ENCODE data around the gene OPHN1. TPM values are rescaled to one million over a fixed set of nuclear protein-coding genes. Genes with fewer than 3 reads are reported as not detected.

OPHN1 gene
- total and polyA plus RNA-seq, 2 of the 13 experiments (the other 11 are each of a cell fraction or from before 2014, with no cell fraction given) = 1.6 to 1.7 TPM

DNA sequence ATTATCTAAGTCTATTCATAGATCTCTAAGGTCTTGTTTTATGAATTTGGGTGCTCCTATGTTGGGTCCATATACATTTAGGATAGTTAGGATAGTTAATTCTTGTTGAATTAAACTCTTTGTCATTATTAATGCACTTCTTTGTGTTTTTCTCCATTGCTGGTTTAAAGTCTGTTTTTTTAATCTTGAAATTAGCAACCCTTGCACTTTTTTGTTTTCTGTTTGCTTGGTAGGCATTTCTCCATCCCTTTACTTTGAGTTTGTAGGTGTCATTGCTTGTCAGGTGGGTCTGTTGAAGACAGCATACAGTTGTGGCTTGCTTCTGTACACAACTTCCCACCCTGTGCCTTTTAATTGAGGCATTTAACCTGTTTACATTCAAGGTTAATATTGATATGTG, 434.8 kb downstream of the OPHN1 start:
- no peaks in the 10 kb centered on the region for H3K27me3 ChIP-seq (ENCODE audit: control insufficient read depth in 1 of 2, insufficient read depth in 2 of 2, low read length in 2 of 2)
- ChIA-PET CTCF (ENCODE audit: low intra/inter-chr PET ratio, low total read pairs) (no interaction called here), POLR2A (no interaction called here)
- TF ChIP-seq MAFF (IDR thresholded peaks at IDR 0.05; ENCODE audit: low read depth, low read length) (peak; percentile 42; the same call in 1 of the 2 replicates), ZFP36L1 (CRISPR knock-in tag; IDR thresholded peaks at IDR 0.05) (no peak), EHMT2 (IDR thresholded peaks at IDR 0.05; ENCODE audit: borderline replicate concordance, low read depth, low read length) (no peak), SNRNP70 (IDR thresholded peaks at IDR 0.05; ENCODE audit: low read depth, low read length) (no peak), PTBP1 (IDR thresholded peaks at IDR 0.05; ENCODE audit: low read depth, low read length, poor library complexity, severe bottlenecking) (no peak), MAFK (conservative IDR thresholded peaks at IDR 0.05 in 1 of 2, IDR thresholded peaks at IDR 0.05 in 1 of 2; ENCODE audit: low read length in 2 of 2) (peak in 1 of 2 experiments; percentile 51; a peak in 3 of 4 replicates), GLMP (CRISPR knock-in tag; IDR thresholded peaks at IDR 0.05; ENCODE audit: borderline replicate concordance) (no peak)
- DNase-seq (ENCODE audit: low spot score) = no peak
- no peak overlapping the region for H3K27ac ChIP-seq (ENCODE audit: extremely low read length, insufficient read depth, low read length)
- H3K4me3 ChIP-seq (replicated peaks in 1 of 3; ENCODE audit: insufficient read depth in 1 of 3, low read depth in 2 of 3, low read length in 3 of 3) = no peak overlapping the region
- FAIRE-seq = no peak
- no peaks in the 10 kb centered on the region for H3K36me3 ChIP-seq (replicated peaks in 1 of 2; ENCODE audit: control insufficient read depth in 1 of 2, insufficient read depth in 2 of 2, low read length in 2 of 2)
- intact Hi-C loops (cut with micrococcal nuclease; ENCODE audit: unreplicated experiment) (no loop called here), in situ Hi-C loops (cut with HindIII; ENCODE audit: extremely low pct_ligation_motif_present, low pct_unique_long_range_greater_than_20kb) (no loop called here)
- H2AFZ ChIP-seq (ENCODE audit: low read length) = no peak overlapping the region
- no peaks in the 10 kb centered on the region for H4K20me1 ChIP-seq (ENCODE audit: insufficient read depth, low read length)
- no peaks in the 10 kb centered on the region for H3K79me2 ChIP-seq (ENCODE audit: insufficient read depth, low read length)
- no peak overlapping the region for H3K4me2 ChIP-seq (ENCODE audit: low read depth, low read length)
- BruUV-seq (replicated peaks) = no TSS peak
- no peak overlapping the region for H3K9ac ChIP-seq (ENCODE audit: insufficient read depth, low read depth, low read length)
- ATAC-seq = no peak
- H3K4me1 ChIP-seq (ENCODE audit: insufficient read depth, low read length) = no peaks in the 10 kb centered on the region
- no peaks in the 10 kb centered on the region for H3K9me3 ChIP-seq (ENCODE audit: low read length)

Small RNA genes within 50 kb of the gene (small RNA-seq; reads per million reads assigned to genes)
- 0 reads per million in 3 experiments for gene RF00019 (ENCODE audit: insufficient read depth in 2 of 3, insufficient read length in 3 of 3, low read depth in 2 of 3, low replicate concordance in 1 of 3)
- 0 to 1.9 (median 0) reads per million in 3 experiments for gene RNU6-1225P (ENCODE audit: insufficient read depth in 2 of 3, insufficient read length in 3 of 3, low read depth in 2 of 3, low replicate concordance in 1 of 3)

Other genes starting within 250 kb of the OPHN1 start
- gene YIPF6, start 65.6 kb upstream of the OPHN1 start, total RNA-seq (2016; rRNA removed; fragmentation: Illumina TruSeq; extraction: Trizol) = 36.7 and 43.6 TPM in 2 replicates
- gene YIPF6, start 65.6 kb upstream of the OPHN1 start, polyA plus RNA-seq (2011; rRNA removed) = 28.5 and 37.8 TPM in 2 replicates
- 0.02 TPM in 1 of 2 replicates, not detected in the other for gene STARD8, start 214.2 kb upstream of the OPHN1 start, total RNA-seq (2016; rRNA removed; fragmentation: Illumina TruSeq; extraction: Trizol)
- gene STARD8, start 214.2 kb upstream of the OPHN1 start, polyA plus RNA-seq (2011; rRNA removed) = 0.09 and 0.10 TPM in 2 replicates

Data from HepG2 (cell line).